ENCODE measurements around the gene SCG2. TPM values are rescaled to one million over a fixed set of nuclear protein-coding genes. Genes with fewer than 3 reads are reported as not detected.

Gene SCG2
- total and polyA plus RNA-seq, 2 experiments from 2014 or later, result not detected

DNA sequence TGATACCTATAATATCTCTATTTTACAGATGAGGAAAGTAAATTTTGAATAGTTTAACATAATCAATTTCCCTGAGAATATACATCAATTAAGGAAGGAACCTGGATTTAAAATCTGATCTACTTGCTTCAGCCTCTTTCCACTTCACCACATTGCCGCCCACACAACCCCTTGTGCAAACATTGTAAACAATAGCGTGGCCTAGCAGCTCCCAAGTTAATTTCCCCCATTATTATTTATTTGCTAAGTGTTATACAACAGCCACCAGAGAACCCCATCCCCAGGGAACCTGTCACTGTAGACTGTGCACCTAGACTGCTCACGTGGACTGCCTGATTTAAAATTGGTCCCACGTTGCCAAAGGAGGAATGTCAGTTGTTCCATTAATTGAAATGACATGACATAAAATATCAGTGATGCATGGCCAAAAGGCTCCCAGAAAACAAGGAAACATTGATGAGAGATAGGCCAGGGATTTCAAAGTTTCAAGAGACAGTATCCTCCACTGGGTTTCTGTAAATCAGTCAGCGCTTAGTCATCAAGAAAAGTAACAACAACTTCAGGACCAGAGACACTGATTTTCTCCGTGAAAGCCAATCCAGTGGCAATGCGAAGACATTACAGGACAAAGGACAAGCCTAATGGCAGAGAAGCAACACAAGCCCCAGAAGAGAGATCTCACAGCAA lies 41.3 kb downstream of the SCG2 start:
- no peak for DNase-seq (ENCODE audit: low read depth in 1 of 2, low spot score in 1 of 2)
- Histone ChIP-seq H3K9me3 (ENCODE audit: low read depth) (no peaks in the 10 kb centered on the region), H3K27me3 (no peaks in the 10 kb centered on the region), H3K4me3 (no peak overlapping the region), H3K36me3 (no peaks in the 10 kb centered on the region), H3K4me1 (ENCODE audit: low read depth) (no peaks in the 10 kb centered on the region), H3K27ac (no peak overlapping the region)
- TF ChIP-seq, protein P1, sequence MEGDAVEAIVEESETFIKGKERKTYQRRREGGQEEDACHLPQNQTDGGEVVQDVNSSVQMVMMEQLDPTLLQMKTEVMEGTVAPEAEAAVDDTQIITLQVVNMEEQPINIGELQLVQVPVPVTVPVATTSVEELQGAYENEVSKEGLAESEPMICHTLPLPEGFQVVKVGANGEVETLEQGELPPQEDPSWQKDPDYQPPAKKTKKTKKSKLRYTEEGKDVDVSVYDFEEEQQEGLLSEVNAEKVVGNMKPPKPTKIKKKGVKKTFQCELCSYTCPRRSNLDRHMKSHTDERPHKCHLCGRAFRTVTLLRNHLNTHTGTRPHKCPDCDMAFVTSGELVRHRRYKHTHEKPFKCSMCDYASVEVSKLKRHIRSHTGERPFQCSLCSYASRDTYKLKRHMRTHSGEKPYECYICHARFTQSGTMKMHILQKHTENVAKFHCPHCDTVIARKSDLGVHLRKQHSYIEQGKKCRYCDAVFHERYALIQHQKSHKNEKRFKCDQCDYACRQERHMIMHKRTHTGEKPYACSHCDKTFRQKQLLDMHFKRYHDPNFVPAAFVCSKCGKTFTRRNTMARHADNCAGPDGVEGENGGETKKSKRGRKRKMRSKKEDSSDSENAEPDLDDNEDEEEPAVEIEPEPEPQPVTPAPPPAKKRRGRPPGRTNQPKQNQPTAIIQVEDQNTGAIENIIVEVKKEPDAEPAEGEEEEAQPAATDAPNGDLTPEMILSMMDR (IDR thresholded peaks at IDR 0.05; ENCODE audit: low read depth, low read length), result no peak

GRCh38 chr2:223558970-223559369 lies 43.2 kb downstream of the SCG2 start:
- no peaks in the 10 kb centered on the region for H3K27me3 ChIP-seq
- H3K27ac ChIP-seq, result no peak overlapping the region
- H3K4me1 ChIP-seq (ENCODE audit: low read depth), result no peaks in the 10 kb centered on the region
- DNase-seq (ENCODE audit: low read depth in 1 of 2, low spot score in 1 of 2), result no peak
- no peaks in the 10 kb centered on the region for H3K9me3 ChIP-seq (ENCODE audit: low read depth)
- TF ChIP-seq, protein P1 (IDR thresholded peaks at IDR 0.05; ENCODE audit: low read depth, low read length), result no peak
- no peak overlapping the region for H3K4me3 ChIP-seq
- H3K36me3 ChIP-seq, result no peaks in the 10 kb centered on the region

DNA sequence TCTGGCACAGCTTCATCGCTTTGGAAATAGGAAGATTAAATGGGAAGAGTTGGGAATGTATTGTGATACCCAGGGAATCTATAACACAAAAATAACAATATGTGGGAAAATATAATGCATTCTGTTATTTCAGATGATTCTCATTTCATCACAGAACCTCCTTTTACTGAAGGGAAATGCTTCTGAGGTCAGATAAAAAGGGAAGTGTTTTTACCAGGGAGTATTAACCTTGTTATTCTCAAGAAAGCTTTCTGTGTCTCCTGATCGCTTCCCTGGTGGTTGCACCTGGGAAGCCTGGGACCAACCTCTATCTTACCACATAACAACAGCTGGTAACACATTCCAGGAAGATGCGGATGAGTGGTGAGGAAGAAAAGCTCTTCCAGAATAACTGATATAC lies 47.2 kb downstream of the SCG2 start:
- H3K27ac ChIP-seq, result no peak overlapping the region
- H3K4me1 ChIP-seq (ENCODE audit: low read depth), result no peaks in the 10 kb centered on the region
- H3K9me3 ChIP-seq (ENCODE audit: low read depth), result no peaks in the 10 kb centered on the region
- H3K27me3 ChIP-seq, result no peaks in the 10 kb centered on the region
- TF ChIP-seq, protein P1 (IDR thresholded peaks at IDR 0.05; ENCODE audit: low read depth, low read length), result no peak
- no peak overlapping the region for H3K4me3 ChIP-seq
- no peaks in the 10 kb centered on the region for H3K36me3 ChIP-seq
- DNase-seq (ENCODE audit: low read depth in 1 of 2, low spot score in 1 of 2), result no peak

DNA sequence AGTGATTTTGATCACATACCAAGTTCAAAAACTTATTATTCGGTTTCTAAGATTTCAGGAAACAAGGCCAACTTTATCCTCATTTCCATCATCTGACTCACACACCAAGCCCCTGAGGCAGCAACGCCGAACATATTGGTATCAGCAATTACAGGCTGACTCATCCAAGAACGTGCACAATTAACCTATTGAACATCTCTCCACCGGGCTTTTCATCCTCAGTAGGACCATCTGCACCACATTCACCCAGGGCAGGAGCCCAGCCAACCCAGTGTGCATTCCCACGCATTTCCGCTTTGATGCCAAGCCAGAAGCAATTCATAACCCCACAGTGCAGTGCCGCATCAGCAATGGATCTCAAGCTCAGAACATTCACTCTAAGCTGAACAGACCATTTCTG lies 52.9 kb downstream of the SCG2 start:
- TF ChIP-seq, protein P1 (IDR thresholded peaks at IDR 0.05; ENCODE audit: low read depth, low read length), result no peak
- Histone ChIP-seq H3K27ac (no peak overlapping the region), H3K27me3 (no peaks in the 10 kb centered on the region), H3K36me3 (no peaks in the 10 kb centered on the region), H3K4me3 (no peak overlapping the region), H3K9me3 (ENCODE audit: low read depth) (no peaks in the 10 kb centered on the region), H3K4me1 (ENCODE audit: low read depth) (no peaks in the 10 kb centered on the region)
- DNase-seq (ENCODE audit: low read depth in 1 of 2, low spot score in 1 of 2), result peak in 1 of 2 donors; percentile 92

- H3K27me3 ChIP-seq, result no peaks in the 10 kb centered on the region
- no peak for DNase-seq (ENCODE audit: low read depth in 1 of 2, low spot score in 1 of 2)
- no peaks in the 10 kb centered on the region for H3K4me1 ChIP-seq (ENCODE audit: low read depth)
- H3K36me3 ChIP-seq, result no peaks in the 10 kb centered on the region
- no peak overlapping the region for H3K27ac ChIP-seq
- H3K9me3 ChIP-seq (ENCODE audit: low read depth), result no peaks in the 10 kb centered on the region
- no peak overlapping the region for H3K4me3 ChIP-seq
- TF ChIP-seq, protein P1 (IDR thresholded peaks at IDR 0.05; ENCODE audit: low read depth, low read length), result no peak
Measured at GRCh38 chr2:223548194-223548593, 54.0 kb downstream of the SCG2 start.

Other genes with a start within 250 kb of the SCG2 start
- gene AP1S3, start 235.2 kb upstream of the SCG2 start, total RNA-seq, result 2.1 TPM in 1 of 2 replicates, not detected in the other
- gene AP1S3, start 235.2 kb upstream of the SCG2 start, polyA plus RNA-seq, result 0.87 and 1.6 TPM in 2 replicates